Measurements from ENCODE around the gene ADD1. TPM values are rescaled to one million over a fixed set of nuclear protein-coding genes. Genes with fewer than 3 reads are reported as not detected.

Gene ADD1
- polyA plus RNA-seq, 1 donor, result 290 TPM

DNA sequence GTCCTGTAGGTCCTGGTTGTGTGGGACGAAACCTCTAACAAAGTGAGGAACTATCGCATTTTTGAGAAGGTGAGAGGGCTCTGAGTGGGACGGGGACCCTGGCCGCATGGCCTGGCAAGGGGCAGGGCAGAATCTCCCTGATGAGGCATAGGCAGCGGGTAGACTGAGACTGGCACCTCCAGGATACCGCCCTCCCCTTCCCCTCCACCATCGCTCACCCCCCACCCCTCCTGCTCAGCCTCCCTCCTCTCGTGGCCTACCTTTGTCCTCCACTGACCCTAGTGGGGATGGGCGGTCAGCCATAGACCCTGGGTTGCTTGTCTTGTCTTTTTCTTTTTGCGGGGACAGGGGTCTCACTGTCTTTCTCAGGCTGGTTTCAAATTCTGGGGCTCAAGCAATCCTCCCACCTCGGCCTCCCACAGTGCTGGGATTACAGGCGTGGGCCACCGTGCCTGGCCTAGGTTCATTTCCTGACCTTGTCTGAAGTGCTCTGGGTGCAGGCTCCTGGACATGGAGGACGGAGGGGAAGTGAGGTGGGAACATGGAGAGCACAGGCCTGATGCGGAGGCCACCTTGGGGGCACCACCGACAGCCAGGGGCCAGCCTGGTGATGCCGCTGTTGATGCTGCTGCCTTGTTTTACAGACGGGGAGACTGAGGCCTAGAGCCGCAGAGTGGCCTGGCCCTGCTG lies 10.5 kb upstream of the ADD1 start:
- no peak for DNase-seq

DNA sequence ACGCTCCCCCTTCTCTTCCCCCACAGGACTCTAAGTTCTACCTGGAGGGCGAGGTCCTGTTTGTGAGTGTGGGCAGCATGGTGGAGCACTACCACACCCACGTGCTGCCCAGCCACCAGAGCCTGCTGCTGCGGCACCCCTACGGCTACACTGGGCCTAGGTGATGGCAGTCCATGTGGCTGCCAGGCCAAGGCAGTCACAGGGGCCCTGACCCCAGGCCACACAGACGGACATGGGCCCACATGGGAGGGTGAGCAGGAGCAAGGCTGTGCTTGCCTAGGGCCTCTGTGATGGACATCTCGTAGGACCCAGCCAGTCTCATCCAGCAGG lies 10.0 kb upstream of the ADD1 start:
- DNase-seq, result no peak

DNA sequence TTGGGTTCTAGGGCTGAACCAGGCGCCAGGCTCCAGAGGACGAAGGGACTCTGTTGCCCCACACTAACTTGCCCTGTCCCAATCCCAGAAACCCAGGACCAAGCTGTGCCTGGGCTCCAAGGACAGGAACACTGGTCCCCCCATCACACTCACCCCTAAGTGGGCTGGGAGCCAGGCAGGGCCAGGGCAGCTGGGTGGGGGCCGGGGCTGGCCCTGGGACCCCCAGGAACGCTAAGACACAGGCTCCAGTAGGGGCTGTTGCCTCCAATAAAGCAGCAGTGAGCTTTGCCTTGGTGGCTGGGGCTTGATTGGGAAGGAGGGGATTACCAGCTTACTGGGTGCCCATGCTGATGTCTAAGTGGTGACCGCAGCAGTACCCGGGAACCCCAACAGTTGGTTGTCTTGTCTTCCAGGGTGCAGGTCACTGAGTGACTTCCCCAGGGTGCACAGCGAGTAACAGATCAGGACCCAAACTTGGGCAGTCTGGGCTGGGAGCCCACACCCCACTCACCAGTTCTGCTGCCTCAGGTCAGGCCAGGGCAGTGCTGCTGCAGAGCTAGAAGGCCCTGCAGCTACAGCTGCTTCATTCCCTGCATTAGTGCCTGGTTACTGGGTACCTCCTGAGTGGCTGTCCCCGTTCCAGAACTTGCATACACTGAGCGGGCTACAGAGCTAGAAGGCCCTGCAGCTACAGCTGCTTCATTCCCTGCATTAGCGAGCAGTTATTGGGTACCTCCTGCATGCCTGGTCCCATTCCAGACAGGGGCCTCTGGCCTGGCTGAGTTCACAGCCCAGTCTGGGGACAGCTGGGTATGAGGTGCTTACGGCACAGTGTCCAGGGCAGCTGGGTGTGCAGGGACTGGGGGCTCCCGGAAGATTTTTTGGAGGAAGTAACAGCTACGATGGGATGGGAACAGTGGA lies 9.4 kb upstream of the ADD1 start:
- DNase-seq, result no peak

DNA sequence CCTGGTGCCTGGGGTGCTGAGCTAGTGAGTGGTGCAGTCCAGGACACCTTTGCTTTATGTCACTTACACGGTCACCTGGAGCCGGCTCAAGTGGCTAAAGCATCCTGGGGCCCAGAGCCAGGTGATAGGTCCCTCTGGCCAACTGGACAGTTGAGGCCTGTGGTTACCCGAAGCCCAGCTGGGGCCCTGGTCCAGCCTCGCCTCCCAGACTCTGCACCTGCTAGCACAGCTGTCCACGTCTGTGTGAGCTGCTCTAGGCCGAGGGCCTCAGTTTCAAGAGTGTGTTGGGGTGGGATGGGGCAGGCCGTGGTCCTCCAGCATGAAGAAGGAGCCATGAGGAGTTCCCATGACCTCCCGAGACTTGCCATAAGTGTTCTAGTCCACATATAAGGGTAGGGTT lies 7.7 kb upstream of the ADD1 start:
- no peak for DNase-seq

- DNase-seq, result no peak
These were observed 7.2 kb upstream of the ADD1 start for GRCh38 chr4:2836391-2836859.

GRCh38 chr4:2837110-2837903 lies 6.3 kb upstream of the ADD1 start:
- DNase-seq, result no peak

- DNase-seq, result no peak
These were observed 5.6 kb upstream of the ADD1 start for GRCh38 chr4:2837904-2838496.

GRCh38 chr4:2839060-2839459 lies 4.6 kb upstream of the ADD1 start:
- no peak for DNase-seq

DNA sequence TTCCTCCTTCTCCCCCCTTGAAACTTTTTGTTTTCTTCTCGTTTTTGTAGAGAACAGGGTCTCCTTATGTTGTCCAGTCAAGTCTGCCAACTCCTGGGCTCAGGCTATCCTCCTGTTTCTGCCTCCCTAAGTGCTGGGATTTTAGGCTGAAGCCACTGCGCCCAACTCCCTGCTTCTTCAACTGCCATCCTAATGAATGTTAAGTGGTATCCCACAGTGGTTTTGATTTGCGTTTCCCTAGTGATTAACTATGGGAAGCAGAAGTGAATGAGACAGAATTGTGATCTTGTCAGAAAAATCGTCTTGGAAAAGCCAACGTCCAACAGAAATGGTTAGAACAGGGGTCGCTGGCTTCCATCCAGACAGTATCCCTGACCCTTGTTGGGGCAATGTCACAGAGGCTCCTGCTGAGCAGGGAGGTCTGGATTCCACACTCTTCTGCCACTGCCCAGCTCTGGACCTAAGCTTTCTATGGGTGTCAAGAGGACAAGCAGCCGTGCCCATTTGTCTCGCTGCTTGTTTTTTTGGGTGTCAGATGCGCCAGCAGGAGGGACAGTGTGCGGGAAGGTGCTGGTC lies 869 bp upstream of the ADD1 start:
- no peak for DNase-seq

- no peak for DNase-seq
These were observed 419 bp downstream of the ADD1 start for GRCh38 chr4:2843941-2844584.

- DNase-seq, result no peak
These were observed 2.5 kb downstream of the ADD1 start for GRCh38 chr4:2846172-2846571.

GRCh38 chr4:2847302-2847871 lies 3.7 kb downstream of the ADD1 start:
- no peak for DNase-seq

- no peak for DNase-seq
These were observed 4.8 kb downstream of the ADD1 start for GRCh38 chr4:2848449-2848848.

- no peak for DNase-seq
These were observed 5.9 kb downstream of the ADD1 start for GRCh38 chr4:2849267-2850152.

DNA sequence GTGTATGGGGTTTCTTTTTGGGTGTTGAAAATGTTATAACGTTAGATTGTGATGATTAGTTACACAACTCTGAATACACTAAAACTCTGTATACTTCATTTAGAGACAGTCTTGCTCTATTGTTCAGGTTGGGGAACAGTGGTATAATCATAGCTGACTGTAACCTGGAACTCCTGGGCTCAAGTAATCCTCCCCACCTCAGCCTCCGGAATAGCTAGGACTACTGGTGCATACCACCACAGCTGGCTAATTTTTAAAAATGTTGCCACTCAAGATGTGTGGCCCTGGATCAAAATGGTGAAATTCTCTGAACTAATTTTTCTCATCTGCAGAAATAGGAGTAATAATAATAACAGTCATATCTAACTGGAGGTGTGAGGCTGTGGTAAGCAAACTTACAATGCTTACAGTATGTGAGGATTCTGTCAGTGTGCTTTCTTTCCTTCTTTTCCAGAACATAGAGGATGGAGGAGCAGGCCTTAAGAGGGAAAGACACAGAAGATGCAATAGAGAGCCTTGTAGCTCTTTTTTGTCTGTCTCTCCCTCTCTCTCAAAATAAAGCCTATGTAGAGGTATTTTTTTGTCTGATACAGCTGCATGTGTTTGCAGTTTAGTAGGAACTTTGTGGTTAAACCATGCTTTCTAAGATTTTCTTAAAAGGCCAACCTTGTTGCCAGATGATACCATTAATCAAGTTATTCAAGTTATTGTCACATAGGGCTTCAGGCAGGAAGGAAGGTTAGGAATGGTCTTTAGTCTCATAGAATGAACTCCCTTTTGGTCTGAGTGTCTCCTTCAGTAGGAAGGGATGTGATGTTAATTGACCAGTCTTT lies 7.5 kb downstream of the ADD1 start:
- no peak for DNase-seq

DNA sequence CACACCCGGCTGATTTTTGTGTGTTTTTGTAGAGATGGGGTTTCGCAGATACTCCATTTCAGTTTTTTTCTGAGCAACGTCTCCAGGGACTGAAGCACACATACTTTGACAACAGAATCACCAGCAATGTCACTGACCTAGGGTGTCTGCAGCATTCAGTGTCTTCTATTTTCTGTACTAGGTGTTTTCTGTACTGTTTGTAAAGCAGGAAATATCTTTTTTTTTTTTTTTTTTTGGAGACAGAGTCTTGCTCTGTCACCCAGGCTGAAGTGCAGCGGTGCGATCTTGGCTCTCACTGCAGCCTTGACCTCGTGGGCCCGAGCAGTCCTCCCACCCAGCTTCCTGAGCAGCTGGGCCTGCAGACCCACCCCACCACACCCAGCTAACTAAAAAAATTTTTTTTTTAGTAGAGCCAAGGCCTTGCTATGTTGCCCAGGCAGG lies 8.9 kb downstream of the ADD1 start:
- no peak for DNase-seq

DNA sequence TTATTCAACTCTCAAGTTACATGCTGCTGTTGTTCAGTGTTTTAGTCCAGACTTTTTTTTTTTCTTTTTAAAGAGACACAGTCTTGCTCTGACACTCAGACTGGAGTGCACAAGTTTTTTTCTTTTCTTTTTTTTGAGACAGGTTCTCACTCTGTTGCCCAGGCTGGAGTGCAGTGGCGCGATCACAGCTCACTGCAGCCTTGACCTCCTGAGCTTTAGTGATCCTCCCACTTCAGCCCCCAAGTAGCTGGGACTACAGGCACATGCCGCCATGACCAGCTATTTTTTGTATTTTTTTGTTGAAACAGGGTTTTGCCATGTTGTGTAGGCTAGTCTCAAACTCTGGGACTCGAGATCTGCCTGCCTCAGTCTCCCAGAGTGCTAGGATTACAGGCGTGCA lies 11.9 kb downstream of the ADD1 start:
- DNase-seq, result no peak

DNA sequence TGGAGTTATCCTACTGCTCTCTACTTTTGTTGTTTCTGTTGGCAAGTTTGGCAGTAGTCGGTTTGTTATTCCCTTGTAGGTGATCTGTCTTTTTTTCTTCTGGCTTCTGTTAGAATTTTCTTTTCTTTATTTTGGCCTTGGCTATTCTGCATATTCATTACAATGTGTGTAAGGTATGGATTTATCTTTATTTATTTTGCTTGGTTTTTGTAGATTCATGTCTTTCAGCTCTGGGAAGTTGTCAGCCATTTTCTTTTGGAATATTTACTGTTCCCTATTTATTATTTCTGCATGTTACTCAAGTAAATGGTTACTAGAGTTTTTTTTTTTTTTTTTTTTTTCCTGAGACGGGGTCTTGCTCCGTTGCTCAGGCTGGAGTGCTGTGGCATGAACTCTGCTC lies 12.6 kb downstream of the ADD1 start:
- DNase-seq, result no peak

- no peak for DNase-seq
These were observed 13.8 kb downstream of the ADD1 start for GRCh38 chr4:2857349-2857927.

Data from left kidney (tissue), 2 donors.